Fibroblast of upper back skin (primary cell): Measurements from ENCODE around the gene SEC14L1.
"Not testable (repeated sequence)": the region's sequence is repeated elsewhere in the genome, so short reads cannot be mapped to it uniquely, and the experiment has no call there.

Source experiments
- DNase-seq: peaks from one replicate; pipeline ENCODE4 v3.0.0-alpha.2; 2013

Gene SEC14L1

DNA sequence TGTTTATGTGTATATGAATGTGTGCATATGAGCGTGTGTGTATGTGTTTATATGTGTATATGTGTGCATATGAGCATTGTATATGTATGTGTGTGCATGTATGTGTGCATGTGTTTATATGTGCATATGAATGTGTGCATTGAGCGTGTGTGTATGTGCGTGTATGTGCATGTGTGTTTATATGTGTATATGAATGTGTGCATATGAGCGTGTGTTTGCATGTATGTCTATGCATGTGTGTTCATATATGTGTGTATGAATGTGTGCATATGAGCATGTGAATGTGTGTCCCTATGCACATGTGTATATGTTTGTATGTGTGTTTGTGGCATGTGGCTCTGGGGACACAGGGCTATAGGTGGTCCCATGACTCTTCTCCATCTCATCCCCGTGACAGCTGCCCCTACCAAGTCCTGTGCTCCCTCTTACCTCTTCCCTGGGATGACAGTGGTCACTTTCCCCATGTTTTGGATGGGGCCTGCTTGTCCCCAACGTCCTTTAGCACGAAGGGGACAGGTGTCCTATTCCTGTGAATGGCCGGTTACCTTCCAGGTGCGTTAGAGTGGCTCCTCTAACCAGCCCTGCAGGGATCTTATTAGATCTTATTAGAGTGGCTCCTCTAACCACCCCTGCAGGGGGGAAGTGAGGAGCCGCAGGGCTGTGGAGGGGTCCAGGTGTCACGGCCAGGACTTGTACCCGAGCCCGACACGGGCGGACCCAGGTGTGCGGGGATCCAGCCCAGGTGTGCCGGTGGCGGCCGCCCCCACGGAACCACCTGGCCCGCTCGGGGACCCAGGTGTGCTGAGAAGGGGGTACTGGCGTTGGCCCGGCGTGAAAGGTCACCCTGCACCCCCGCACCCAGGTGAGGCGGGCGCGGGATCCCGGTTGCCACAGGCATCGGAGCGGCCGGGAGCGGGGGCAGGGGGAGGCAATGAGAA lies 105.6 kb downstream of the SEC14L1 start:
- DNase-seq: no peak

DNA sequence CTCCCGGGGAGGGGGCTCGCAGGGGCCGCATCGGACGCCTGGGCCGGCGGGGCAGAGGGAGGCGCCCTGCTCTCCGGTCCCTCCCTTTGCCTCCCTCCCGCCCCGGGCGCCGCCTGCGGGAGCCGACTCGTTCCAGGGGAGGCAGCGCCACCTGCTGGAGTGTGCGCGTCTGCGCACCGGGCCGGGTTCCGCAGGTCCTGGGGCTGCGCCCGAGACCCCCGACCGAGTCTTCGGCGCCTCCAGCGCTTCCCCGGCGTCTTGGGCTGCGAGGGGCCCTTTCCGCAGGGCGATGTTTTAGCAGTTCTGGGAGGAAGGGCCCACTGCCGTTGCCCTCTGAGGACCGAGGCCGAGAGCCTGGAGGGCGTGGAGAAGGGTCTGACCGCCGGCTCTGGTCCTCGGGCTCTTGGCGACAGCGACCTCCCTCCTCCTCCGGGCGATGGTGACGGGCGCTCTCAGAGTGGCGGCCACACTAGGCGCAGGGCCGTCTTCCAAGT lies 106.3 kb downstream of the SEC14L1 start:
- peak; percentile 75 for DNase-seq

GRCh38 chr17:77247609-77248008 lies 106.8 kb downstream of the SEC14L1 start:
- no peak for DNase-seq

DNA sequence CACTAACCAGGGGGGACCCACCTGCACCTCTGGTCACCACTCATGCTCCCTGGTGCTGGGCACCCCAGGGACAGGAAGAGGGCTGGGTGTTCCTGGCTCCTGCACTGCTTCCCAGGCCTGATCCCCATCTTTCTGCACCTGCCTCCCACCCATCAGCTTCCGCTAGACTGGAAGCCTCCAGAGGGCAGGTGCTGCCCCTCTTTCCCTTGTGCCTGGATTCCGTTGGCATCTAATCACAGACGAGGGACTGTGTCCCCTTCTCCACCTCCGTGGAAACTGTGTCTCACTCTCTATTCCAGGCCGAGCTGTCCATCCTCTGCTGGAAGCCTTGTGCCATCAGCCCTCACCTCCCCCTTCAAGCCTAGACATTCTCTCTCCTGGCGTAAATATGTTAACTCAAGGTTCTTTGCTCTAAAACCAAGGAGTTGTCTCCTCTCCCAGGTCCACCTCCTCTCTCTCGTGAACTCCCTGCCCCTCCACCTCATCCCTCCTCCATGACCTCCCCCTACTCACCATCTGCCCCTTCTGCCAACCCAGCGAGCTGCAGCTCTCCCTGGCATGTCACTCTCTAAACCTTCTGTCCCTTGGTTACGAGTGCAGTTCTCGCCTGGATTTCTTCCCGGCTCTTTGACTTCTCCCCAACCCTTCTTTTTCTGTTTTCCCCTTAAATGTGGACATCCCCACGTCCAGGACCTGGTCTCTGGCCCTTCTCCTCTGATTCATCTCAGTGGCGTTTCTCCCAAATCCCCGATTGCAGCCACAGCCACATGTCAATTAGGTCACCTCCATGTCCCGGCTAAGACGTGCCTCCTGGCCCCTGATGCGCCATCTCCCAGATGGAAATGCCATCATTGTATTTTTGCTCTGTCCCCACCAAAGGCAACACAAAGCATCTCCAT lies 107.7 kb downstream of the SEC14L1 start:
- no peak for DNase-seq

DNA sequence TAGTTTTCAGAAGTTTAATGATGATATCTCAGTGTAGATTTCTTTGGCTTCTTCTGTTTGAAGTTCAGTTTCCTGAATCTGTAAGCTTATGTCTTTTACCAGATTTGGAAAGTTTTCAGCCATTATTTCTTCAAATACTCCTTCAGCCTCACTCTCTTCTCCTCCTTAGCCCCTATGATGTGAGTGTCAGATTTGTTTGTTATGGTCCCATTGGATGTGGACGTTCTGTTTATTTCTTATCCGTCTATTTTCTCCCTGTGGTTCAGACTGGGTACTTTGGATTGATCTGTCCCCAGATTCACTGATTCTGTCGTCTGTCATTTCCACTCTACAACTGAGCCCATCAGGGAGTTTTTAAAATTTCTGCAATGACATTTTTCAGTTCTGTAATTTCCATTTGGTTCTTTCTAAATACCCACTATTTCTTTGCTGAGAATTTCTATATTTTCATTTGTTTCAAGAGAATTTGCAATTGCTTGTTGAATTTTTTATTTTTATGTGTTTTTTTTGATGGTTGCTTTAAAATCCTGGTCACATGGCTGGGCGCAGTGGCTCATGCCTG lies 110.9 kb downstream of the SEC14L1 start:
- no peak for DNase-seq

DNA sequence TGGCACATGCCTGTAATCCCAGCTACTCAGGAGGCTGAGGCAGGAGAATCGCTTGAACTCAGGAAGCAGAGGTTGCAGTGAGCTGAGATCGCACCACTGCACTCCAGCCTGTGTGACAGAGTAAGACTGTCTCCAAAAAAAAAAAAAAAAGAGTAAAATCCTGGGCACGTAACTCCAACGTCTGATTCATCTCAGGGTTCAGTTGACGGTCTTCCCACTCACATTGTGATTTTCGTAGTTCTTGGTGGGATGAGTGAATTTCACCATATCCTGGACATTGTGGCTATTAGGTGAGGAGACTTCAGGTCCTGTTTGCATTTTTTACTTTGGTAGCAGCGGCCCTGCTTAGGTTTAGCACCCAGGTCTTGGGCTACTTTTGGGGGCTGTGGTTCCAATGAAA lies 111.5 kb downstream of the SEC14L1 start:
- DNase-seq: peak; percentile 32

- DNase-seq: no peak
These were observed 112.9 kb downstream of the SEC14L1 start for GRCh38 chr17:77253611-77254051.

GRCh38 chr17:77254951-77255825 lies 114.4 kb downstream of the SEC14L1 start:
- peak; percentile 61 for DNase-seq

- not testable (repeated sequence) for DNase-seq
These were observed 115.2 kb downstream of the SEC14L1 start for GRCh38 chr17:77255970-77256369.

DNA sequence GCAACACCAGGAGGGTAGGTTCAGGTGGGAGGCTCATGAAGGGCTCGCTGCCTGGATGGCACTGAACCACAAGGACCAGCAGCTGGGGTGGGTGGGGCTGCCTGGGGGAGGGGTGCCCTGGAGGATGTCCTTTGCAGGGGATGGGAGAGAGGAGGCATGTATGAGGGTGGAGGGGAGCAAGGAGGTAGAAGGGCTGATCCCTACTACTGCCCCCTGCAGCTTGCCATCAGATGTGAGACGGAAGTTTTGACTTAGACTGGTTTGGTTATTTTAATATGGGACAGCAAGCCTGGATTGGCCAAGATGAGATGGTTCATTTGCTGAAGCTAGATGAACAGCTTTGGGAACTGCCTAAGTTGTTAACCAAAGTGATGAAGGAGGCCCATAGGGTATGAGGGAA lies 115.9 kb downstream of the SEC14L1 start:
- no peak for DNase-seq

- DNase-seq: no peak
These were observed 116.4 kb downstream of the SEC14L1 start for GRCh38 chr17:77257169-77257568.

DNA sequence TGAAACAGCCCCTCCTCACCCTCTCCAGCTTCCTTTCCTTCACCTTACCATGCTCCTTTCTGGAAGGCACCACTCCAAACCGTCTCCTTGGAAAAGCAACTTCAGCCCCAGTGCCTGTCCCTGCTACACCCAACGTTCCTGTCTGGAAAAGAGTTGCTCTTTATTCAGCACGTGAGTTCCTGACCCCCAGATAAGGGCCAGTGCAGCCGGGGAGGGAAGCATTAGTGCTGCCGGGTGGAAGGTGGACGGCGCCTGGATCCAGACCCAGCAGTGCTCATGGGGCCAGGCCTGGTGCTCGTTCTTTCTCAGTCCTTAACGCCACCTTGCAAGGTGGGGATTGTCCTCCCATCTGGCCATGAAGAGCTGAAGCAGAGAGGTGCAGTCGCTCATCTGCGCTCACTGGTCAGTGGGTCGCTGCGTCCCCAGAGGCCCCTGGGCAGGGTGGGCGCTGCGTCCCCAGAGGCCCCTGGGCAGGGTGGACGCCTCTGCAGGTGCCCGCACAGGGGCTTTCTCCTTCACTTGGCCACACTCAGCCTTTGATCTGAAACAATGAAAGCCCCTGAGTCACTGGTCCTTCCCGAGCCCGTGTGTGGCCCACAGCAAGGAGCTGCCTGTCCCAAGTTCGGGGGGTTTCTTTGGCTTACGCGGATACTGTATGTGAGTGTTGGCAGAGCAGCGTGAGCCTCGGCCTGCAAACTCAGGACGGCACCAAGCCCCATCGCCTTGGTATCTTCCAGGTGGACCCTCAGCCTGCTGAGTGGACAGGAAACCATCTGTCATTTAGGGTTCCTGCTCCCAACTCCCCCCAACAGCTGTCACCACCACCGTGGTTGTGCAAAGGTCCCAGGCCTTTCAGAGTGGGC lies 117.1 kb downstream of the SEC14L1 start:
- DNase-seq: no peak

DNA sequence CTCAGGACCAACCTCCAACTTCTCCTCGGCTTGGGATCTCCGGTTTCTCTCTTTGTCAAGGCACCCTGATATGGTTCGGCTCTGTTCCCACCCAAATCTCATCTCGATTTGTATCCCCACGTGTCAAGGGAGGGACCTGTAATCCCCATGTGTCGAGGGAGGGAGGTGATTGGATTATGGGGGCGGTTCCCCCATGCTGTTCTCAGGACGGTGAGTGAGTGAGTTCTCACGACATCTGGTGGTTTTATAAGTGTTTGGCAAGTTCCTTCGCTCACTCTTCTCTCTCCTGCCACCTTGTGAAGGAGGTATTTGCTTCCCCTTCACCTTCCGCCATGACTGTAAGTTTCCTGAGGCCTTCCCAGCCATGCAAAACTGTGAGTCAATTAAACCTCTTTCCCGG lies 117.9 kb downstream of the SEC14L1 start:
- no peak for DNase-seq

DNA sequence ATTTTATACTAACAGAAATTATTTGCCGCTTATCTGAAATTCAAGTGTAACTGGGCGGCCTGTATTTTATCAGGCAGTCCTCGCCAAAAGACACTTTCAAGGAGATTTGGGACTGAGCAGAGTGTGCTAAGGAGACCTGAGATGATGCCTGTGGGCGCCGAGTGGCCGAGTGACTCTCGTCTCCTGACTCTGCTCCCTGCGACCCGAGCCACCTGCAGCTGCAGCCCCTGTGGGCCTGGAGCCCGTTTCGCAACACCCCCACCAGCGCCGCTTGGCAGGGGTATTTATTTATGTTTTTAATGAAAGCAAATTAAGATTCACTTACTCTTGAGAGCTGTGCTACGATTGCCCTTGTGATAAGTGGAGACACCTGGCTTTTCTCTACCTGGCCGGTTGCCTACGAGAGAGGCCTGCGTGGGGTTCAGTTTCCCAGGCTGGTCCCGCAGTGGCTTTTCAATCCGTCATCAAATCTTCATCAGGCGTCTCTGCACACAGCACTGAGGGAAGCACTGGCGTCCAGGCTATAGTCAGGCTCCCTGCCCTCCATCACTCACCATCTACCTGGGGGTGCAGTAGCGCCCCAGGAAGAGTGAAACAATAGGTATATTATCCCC lies 124.0 kb downstream of the SEC14L1 start:
- DNase-seq: no peak

GRCh38 chr17:77266213-77266612 lies 125.4 kb downstream of the SEC14L1 start:
- DNase-seq: no peak
